LNCaP clone FGC (cell line): ENCODE results near the gene CDKL1.

Source experiments
- DNase-seq: peaks from one replicate; pipeline ENCODE4 v3.0.0-alpha.2; 2011; ENCODE audit warnings: low read depth
- H3K4me3 ChIP-seq: 2 replicates; pipeline ENCODE4 v1.5.1; 2011; ENCODE audit warnings: mild to moderate bottlenecking, low read depth, low read length, control low read depth
- TF ChIP-seq, protein P1 (sequence below): IDR thresholded peaks from 2 replicates; pipeline ENCODE4 v1.5.1; 2012; ENCODE audit warnings: mild to moderate bottlenecking; ENCODE audit not compliant: control insufficient read depth, insufficient read depth; ENCODE audit errors: extremely low read depth

CDKL1 gene

DNA sequence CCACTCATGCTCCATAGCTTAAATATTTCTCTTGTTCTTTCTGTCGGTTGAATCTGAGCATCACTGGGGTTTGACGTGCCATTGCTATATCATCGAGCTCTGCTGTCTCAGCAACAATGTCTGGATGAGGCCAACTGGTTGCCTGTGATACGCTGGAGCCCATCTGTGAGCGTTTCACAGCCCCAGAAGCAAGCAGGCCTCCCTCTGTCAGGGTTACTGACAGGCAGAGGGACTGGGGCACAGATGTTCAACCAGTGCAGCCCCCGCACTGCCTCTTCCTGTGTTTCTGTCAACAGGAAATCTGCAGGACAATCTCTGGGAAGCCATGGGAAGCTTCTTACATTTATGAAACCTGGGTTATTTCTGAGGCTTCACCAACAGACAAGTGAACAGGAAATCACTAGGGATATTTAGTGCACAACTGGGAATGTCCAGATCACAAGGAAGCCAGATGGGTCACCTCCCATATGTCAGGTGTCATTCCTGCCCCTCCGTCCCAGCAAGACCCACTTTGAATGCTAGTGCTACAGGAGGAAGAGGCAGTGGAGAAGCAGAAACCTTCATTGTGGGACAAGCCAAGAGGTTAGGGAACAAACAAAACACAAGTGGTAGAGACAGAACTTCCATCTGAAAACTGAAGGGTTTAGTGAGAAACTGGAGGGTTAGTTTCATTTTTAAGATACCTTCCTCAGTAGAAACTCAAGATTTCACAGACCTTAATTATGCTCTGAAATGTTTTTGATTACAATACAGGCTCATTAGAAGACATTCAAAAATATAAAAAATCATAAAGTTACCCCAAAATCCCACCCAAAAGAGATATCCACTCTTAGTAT, 60.5 kb downstream of the CDKL1 start:
- H3K4me3 ChIP-seq: no peak overlapping the region
- TF ChIP-seq, protein P1, sequence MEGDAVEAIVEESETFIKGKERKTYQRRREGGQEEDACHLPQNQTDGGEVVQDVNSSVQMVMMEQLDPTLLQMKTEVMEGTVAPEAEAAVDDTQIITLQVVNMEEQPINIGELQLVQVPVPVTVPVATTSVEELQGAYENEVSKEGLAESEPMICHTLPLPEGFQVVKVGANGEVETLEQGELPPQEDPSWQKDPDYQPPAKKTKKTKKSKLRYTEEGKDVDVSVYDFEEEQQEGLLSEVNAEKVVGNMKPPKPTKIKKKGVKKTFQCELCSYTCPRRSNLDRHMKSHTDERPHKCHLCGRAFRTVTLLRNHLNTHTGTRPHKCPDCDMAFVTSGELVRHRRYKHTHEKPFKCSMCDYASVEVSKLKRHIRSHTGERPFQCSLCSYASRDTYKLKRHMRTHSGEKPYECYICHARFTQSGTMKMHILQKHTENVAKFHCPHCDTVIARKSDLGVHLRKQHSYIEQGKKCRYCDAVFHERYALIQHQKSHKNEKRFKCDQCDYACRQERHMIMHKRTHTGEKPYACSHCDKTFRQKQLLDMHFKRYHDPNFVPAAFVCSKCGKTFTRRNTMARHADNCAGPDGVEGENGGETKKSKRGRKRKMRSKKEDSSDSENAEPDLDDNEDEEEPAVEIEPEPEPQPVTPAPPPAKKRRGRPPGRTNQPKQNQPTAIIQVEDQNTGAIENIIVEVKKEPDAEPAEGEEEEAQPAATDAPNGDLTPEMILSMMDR: no peak
- DNase-seq: no peak

DNA sequence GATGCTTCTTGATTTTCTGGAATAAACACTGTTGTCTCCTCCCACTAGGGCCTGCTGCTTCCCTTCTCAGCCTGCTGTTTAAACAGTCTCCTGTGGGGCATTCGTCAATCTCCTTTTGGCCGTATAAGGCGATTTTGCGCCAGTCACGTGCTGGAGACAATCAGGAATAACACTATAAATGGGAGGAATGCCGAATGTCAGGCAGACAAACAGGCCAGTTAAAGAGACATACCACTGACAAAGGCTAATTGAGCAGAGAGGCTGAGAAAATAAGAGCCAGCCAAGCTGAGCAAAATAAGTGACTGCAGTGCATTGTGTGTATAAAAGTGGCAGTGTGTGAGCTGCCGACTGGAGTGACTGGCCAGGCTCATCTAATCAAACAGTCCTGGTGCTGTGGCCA, 61.3 kb downstream of the CDKL1 start:
- H3K4me3 ChIP-seq: no peak overlapping the region
- DNase-seq: peak; percentile 76
- TF ChIP-seq, protein P1: peak; percentile 14; the same call in 1 of the 2 replicates

DNA sequence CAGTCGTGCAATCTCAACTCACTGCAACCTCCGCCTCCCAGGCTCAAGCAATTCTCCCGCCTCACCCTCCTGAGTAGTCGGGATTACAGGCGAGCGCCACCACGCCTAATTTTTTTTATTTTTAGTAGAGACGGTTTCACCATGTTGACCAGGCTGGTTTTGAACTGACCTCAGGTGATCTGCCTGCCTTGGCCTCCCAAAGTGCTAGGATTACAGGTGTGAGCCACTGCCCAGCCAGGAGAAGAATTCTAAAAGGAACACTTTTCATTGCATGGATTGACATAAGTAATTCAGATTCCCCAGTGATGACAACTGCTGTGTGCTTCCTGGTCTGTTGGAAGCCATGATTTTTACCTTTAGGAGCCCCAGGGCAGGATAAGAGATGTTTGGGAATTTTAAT, 62.5 kb downstream of the CDKL1 start:
- TF ChIP-seq, protein P1: no peak
- no peak overlapping the region for H3K4me3 ChIP-seq

DNA sequence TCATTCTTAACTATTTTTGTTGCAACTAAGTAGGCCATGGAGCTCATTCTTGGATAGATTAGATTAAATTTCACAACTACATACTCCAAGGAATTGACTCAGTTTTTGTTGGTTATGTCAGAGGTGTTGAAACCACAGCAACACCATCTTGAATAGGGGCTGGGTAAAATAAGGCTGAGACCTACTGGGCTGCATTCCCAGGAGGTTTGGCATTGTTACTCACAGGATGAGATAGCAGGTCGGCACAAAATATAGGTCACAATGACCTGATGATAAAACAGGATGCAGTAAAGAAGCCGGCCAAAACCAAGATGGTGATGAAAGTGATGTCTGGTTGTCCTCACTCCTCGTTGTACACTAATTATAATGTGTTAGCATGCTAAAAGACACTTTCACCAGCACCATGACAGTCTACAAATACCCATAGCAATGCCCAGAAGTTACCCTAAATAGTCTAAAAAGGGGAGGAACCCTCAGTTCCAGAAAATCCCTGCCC, 63.6 kb downstream of the CDKL1 start:
- H3K4me3 ChIP-seq: no peak overlapping the region
- DNase-seq: no peak
- TF ChIP-seq, protein P1: no peak

More for the DNA sequence above, 62.5 kb downstream of the CDKL1 start:
- DNase-seq: no peak

DNA sequence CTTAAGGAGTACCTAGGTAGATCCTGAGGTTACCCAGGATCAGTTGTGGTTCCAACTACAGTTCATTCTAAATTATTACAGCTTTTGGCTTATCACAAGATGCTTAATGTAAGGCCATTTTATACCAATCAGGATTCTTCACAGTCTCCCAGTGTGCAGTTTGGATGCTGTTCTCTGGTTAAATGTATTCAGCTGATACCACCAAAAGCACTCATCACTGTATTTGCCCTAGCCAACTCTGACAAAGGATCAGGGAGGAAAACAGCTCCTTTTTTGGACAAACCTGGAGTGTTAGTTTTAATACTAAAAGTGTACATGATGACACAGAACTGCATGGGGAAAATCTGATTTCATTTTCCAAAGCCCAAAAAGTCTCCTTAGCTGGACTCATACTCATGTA, 65.1 kb downstream of the CDKL1 start:
- DNase-seq: no peak
- TF ChIP-seq, protein P1: no peak
- H3K4me3 ChIP-seq: no peak overlapping the region

DNA sequence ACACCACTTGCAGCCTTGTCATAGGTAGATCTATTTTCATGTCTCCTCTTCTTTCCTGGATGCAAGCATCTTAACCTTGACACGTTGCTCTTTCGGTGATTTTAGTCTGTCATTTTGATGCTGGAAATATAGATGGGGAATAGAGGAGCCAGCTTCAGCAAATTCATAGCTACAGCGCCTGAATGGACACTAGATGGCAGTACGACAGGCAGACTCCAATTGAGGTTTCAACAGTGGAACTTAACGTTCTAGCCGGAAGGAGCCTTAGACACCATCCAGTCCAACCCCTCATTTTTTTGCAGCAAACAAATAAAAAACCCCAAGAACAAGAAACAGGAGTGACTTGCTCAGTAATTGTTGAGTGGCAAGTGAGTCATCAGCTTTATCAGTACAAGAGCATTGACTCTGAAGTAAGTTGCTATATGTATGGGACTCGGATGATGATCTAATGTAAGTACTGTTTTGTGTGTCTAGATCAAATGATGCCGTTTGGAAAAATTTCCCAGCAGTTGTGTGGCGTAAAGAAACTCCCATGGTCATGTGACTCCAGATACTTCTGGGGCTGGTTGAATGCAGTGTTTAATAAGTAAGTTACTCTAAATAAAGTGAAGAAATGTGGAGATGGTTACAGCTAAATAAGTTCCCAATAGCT, 75.5 kb downstream of the CDKL1 start:
- peak; percentile 69 for DNase-seq
- 0 out of 2 replicates have a peak overlapping the region, but pooled peaks have one; percentile 25 for H3K4me3 ChIP-seq
- TF ChIP-seq, protein P1: peak; percentile 88
